Liver (tissue), 3 donors: Measurements from ENCODE around the gene SERINC3.

ENCODE experiments used
- EGR1 ChIP-seq, 2 donors: IDR thresholded peaks; 2 replicates each; pipeline ENCODE4 v1.6.1; 2016 to 2018; ENCODE audit warnings: antibody characterized with exemption in 2 of 2, low read depth in 2 of 2
- GABPA ChIP-seq, 2 donors: IDR thresholded peaks in 1 of 2; conservative IDR thresholded peaks in 1 of 2; 2 replicates each; pipeline ENCODE4 v1.6.1; 2016; ENCODE audit warnings: antibody characterized with exemption in 2 of 2, mild to moderate bottlenecking in 1 of 2, moderate library complexity in 1 of 2
- JUND ChIP-seq, 2 donors: IDR thresholded peaks; 2 replicates each; pipeline ENCODE4 v1.6.1; 2016; ENCODE audit warnings: antibody characterized with exemption in 2 of 2
- NR2F2 ChIP-seq: IDR thresholded peaks from 2 replicates; pipeline ENCODE4 v1.6.1; 2016; ENCODE audit warnings: antibody characterized with exemption
- RAD21 ChIP-seq, 2 donors: IDR thresholded peaks; 2 replicates each; pipeline ENCODE4 v1.6.1; 2016; ENCODE audit warnings: antibody characterized with exemption in 2 of 2, mild to moderate bottlenecking in 2 of 2
- RXRA ChIP-seq, 2 donors: IDR thresholded peaks; 2 replicates each; pipeline ENCODE4 v1.6.1; 2017 to 2018; ENCODE audit warnings: antibody characterized with exemption in 2 of 2, mild to moderate bottlenecking in 1 of 2
- SP1 ChIP-seq: IDR thresholded peaks from 2 replicates; pipeline ENCODE4 v1.6.1; 2018; ENCODE audit warnings: antibody characterized with exemption, mild to moderate bottlenecking
- TAF1 ChIP-seq: conservative IDR thresholded peaks from 2 replicates; pipeline ENCODE4 v1.6.1; 2016; ENCODE audit warnings: antibody characterized with exemption, mild to moderate bottlenecking
- YY1 ChIP-seq: IDR thresholded peaks from 2 replicates; pipeline ENCODE4 v1.6.1; 2016; ENCODE audit warnings: antibody characterized with exemption, mild to moderate bottlenecking
- TF ChIP-seq, protein P1 (sequence below): fragments of 150-350 bp; IDR thresholded peaks from 2 replicates; pipeline ENCODE4 v1.5.1; 2017; ENCODE audit warnings: improper control_type of control experiment, low read depth, low read length; ENCODE audit not compliant: missing input control
- TF ChIP-seq, protein P2 (sequence below): IDR thresholded peaks from 2 replicates; pipeline ENCODE4 v1.6.1; 2016; ENCODE audit warnings: antibody characterized with exemption
- TF ChIP-seq, protein P3 (sequence below): IDR thresholded peaks from 2 replicates; pipeline ENCODE4 v1.6.1; 2016; ENCODE audit warnings: antibody characterized with exemption
- TF ChIP-seq, protein P4 (sequence below): IDR thresholded peaks from 2 replicates; pipeline ENCODE4 v1.6.1; 2016; ENCODE audit warnings: antibody characterized with exemption, mild to moderate bottlenecking
- donor health status: healthy.
- donor health status: healthy.

DNA sequence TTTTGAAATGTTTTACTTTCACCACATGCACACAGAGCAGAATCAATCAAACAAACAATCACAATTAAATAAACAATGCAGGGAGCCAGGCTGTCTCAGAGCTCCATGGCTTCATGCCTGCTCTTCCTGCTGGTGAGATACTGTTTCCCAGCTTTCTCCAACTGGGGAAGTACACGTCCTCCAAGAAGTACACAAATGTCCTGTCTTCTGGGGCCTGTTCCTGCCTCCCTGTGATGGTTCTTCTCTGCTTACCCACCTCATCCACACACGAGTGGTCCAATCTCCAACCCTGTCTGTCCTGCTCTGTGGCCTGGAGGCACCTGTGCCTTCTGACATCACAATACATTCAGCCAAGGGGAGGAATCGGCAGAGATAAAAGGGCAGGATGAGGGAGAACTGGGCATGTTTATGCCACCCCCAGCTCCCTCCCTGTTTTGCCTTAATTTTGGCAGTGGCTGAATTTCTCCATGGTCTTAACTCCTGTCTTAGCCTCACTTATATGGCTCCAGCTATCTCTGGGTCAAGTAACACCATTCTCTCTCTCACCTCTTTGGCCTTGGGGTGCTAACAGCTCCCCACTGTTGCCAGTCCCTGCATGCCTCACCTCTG lies 71.5 kb downstream of the SERINC3 start:
- TF ChIP-seq, protein P1, sequence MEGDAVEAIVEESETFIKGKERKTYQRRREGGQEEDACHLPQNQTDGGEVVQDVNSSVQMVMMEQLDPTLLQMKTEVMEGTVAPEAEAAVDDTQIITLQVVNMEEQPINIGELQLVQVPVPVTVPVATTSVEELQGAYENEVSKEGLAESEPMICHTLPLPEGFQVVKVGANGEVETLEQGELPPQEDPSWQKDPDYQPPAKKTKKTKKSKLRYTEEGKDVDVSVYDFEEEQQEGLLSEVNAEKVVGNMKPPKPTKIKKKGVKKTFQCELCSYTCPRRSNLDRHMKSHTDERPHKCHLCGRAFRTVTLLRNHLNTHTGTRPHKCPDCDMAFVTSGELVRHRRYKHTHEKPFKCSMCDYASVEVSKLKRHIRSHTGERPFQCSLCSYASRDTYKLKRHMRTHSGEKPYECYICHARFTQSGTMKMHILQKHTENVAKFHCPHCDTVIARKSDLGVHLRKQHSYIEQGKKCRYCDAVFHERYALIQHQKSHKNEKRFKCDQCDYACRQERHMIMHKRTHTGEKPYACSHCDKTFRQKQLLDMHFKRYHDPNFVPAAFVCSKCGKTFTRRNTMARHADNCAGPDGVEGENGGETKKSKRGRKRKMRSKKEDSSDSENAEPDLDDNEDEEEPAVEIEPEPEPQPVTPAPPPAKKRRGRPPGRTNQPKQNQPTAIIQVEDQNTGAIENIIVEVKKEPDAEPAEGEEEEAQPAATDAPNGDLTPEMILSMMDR, result no peak
- TF ChIP-seq, protein P2, sequence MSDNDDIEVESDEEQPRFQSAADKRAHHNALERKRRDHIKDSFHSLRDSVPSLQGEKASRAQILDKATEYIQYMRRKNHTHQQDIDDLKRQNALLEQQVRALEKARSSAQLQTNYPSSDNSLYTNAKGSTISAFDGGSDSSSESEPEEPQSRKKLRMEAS, result peak; percentile 83
- TF ChIP-seq YY1 (no peak), NR2F2 (no peak), RAD21 (IDR thresholded peaks at IDR 0.05) (peak in 1 of 2 donors; percentile 44), TAF1 (no peak), RXRA (IDR thresholded peaks at IDR 0.05) (peak; percentile 74 to 75), GABPA (IDR thresholded peaks at IDR 0.05 in 1 of 2, conservative IDR thresholded peaks at IDR 0.05 in 1 of 2) (no peak), JUND (IDR thresholded peaks at IDR 0.05) (no peak), SP1 (peak; percentile 82), EGR1 (IDR thresholded peaks at IDR 0.05; ENCODE audit: low read depth in 2 of 2) (peak in 1 of 2 donors; percentile 63)
- TF ChIP-seq, protein P3, sequence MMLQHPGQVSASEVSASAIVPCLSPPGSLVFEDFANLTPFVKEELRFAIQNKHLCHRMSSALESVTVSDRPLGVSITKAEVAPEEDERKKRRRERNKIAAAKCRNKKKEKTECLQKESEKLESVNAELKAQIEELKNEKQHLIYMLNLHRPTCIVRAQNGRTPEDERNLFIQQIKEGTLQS, result no peak
- TF ChIP-seq, protein P4, sequence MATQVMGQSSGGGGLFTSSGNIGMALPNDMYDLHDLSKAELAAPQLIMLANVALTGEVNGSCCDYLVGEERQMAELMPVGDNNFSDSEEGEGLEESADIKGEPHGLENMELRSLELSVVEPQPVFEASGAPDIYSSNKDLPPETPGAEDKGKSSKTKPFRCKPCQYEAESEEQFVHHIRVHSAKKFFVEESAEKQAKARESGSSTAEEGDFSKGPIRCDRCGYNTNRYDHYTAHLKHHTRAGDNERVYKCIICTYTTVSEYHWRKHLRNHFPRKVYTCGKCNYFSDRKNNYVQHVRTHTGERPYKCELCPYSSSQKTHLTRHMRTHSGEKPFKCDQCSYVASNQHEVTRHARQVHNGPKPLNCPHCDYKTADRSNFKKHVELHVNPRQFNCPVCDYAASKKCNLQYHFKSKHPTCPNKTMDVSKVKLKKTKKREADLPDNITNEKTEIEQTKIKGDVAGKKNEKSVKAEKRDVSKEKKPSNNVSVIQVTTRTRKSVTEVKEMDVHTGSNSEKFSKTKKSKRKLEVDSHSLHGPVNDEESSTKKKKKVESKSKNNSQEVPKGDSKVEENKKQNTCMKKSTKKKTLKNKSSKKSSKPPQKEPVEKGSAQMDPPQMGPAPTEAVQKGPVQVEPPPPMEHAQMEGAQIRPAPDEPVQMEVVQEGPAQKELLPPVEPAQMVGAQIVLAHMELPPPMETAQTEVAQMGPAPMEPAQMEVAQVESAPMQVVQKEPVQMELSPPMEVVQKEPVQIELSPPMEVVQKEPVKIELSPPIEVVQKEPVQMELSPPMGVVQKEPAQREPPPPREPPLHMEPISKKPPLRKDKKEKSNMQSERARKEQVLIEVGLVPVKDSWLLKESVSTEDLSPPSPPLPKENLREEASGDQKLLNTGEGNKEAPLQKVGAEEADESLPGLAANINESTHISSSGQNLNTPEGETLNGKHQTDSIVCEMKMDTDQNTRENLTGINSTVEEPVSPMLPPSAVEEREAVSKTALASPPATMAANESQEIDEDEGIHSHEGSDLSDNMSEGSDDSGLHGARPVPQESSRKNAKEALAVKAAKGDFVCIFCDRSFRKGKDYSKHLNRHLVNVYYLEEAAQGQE, result no peak
